Gastroesophageal sphincter (tissue), 4 donors: ENCODE measurements around the gene ABLIM2. TPM values are rescaled to one million over a fixed set of nuclear protein-coding genes. Genes with fewer than 3 reads are reported as not detected.

Experiments used
- ATAC-seq: fragments of 150-250 bp; one replicate; pipeline ENCODE4 v1.9.1; 2016; ENCODE audit warnings: mild to moderate bottlenecking, moderate library complexity
- H3K27ac ChIP-seq, 4 donors: fragments of 200-600 bp; sonication (generic) in 3 of 4; 1 replicate in 3 of 4; 2 replicates in 1 of 4; pipeline ENCODE4 v1.5.1; 2016 to 2019
- H3K27me3 ChIP-seq: fragments of 200-600 bp; sonication (generic); one replicate; pipeline ENCODE4 v1.5.1; 2019
- H3K36me3 ChIP-seq, 2 donors: fragments of 200-600 bp; sonication (generic); one replicate each; pipeline ENCODE4 v1.5.1; 2019; ENCODE audit warnings: control low read depth in 1 of 2
- H3K4me1 ChIP-seq, 3 donors: fragments of 200-600 bp; sonication (generic); 1 replicate in 2 of 3; 2 replicates in 1 of 3; pipeline ENCODE4 v1.5.1; 2016 to 2019; ENCODE audit warnings: control low read depth in 2 of 3
- H3K4me3 ChIP-seq, 2 donors: fragments of 200-600 bp; sonication (generic); one replicate each; pipeline ENCODE4 v1.5.1; 2019; ENCODE audit warnings: mild to moderate bottlenecking in 1 of 2, moderate library complexity in 1 of 2
- H3K9me3 ChIP-seq, 3 donors: fragments of 200-600 bp; sonication (generic); one replicate each; pipeline ENCODE4 v1.5.1; 2017 to 2019; ENCODE audit warnings: control low read depth in 2 of 3
- CTCF ChIP-seq, 4 experiments: fragments of 200-600 bp in 2 of 4; fragments of 450-650 bp in 2 of 4; sonication (generic) in 1 of 4; IDR thresholded peaks; one replicate each; pipeline ENCODE4 v1.5.1; 2017 to 2019; ENCODE audit warnings: antibody characterized with exemption in 4 of 4, mild to moderate bottlenecking in 2 of 4, moderate library complexity in 2 of 4
- EP300 ChIP-seq: sonication (generic); formaldehyde crosslinking; IDR thresholded peaks from one replicate; pipeline ENCODE4 v1.6.1; 2017; ENCODE audit warnings: antibody characterized with exemption, mild to moderate bottlenecking
- POLR2A ChIP-seq, 2 donors: fragments of 450-650 bp; IDR thresholded peaks; one replicate each; pipeline ENCODE4 v1.6.1; 2017; ENCODE audit warnings: antibody characterized with exemption in 2 of 2, mild to moderate bottlenecking in 2 of 2, moderate library complexity in 1 of 2
- POLR2AphosphoS5 ChIP-seq: sonication (generic); formaldehyde crosslinking; IDR thresholded peaks from one replicate; pipeline ENCODE4 v1.6.1; 2017; ENCODE audit warnings: antibody characterized with exemption
- WGBS, 2 donors: methylation state at CpG; one replicate each; pipeline ENCODE4 v1.1.5; 2018; ENCODE audit warnings: low coverage in 1 of 2; 5-methylcytosine and 5-hydroxymethylcytosine counted together
- total RNA-seq, 4 donors: library from RNA; depleted of rRNA; stranded (reverse); fragments of >200 nt; gene quantifications; one replicate each; pipeline ENCODE4 v1.1.0, GENCODE V29; 2016

ABLIM2 gene
- total RNA-seq, 4 donors from 2014 or later = 5.0 to 13.5 (median 8.0) TPM

- no peaks in the 10 kb centered on the region for H3K27me3 ChIP-seq
- no peaks in the 10 kb centered on the region for H3K9me3 ChIP-seq
- peaks cover 0 to 12% (median 0%) of the 10 kb centered on the region in 3 donors for H3K4me1 ChIP-seq
- 59 to 97% methylated on average over 3 of the region's 10 CpGs for WGBS, 2 donors
- no peak overlapping the region for H3K27ac ChIP-seq
- peaks cover 0 to 5% of the 10 kb centered on the region in 2 donors for H3K36me3 ChIP-seq
- peak; percentile 67 for ATAC-seq
- no peak for TF ChIP-seq POLR2A (IDR thresholded peaks at IDR 0.05)
- no peak for TF ChIP-seq POLR2AphosphoS5
- TF ChIP-seq CTCF (IDR thresholded peaks at IDR 0.05) = peak in 3 of 4 experiments; percentile 80 to 91 (median 86)
- TF ChIP-seq EP300 = no peak
- H3K4me3 ChIP-seq = no peak overlapping the region
These were observed 171.2 kb downstream of the ABLIM2 start for GRCh38 chr4:7987148-7987989.

GRCh38 chr4:7985891-7986441 lies 172.6 kb downstream of the ABLIM2 start:
- peak overlapping the region in 1 of 4 donors; percentile 13 for H3K27ac ChIP-seq
- H3K27me3 ChIP-seq = no peaks in the 10 kb centered on the region
- 39 to 51% methylated on average over 5 to 12 of the region's 21 CpGs for WGBS, 2 donors
- no peaks in the 10 kb centered on the region for H3K36me3 ChIP-seq
- H3K4me1 ChIP-seq = peaks cover 0 to 12% (median 0%) of the 10 kb centered on the region in 3 donors
- ATAC-seq = no peak
- H3K4me3 ChIP-seq = no peak overlapping the region
- TF ChIP-seq CTCF (IDR thresholded peaks at IDR 0.05) = no peak
- TF ChIP-seq EP300 = no peak
- no peak for TF ChIP-seq POLR2AphosphoS5
- no peak for TF ChIP-seq POLR2A (IDR thresholded peaks at IDR 0.05)
- H3K9me3 ChIP-seq = no peaks in the 10 kb centered on the region

- TF ChIP-seq CTCF (IDR thresholded peaks at IDR 0.05) (no peak), POLR2AphosphoS5 (no peak), POLR2A (IDR thresholded peaks at IDR 0.05) (no peak), EP300 (no peak)
These were observed 173.5 kb downstream of the ABLIM2 start for GRCh38 chr4:7985072-7985471.

GRCh38 chr4:7984286-7984925 lies 174.2 kb downstream of the ABLIM2 start:
- Histone ChIP-seq H3K27me3 (no peaks in the 10 kb centered on the region), H3K27ac (no peak overlapping the region), H3K36me3 (no peaks in the 10 kb centered on the region), H3K4me1 (peaks cover 0 to 12% (median 0%) of the 10 kb centered on the region in 3 donors), H3K4me3 (no peak overlapping the region), H3K9me3 (no peaks in the 10 kb centered on the region)
- TF ChIP-seq POLR2A (IDR thresholded peaks at IDR 0.05) = no peak
- no peak for TF ChIP-seq CTCF (IDR thresholded peaks at IDR 0.05)
- ATAC-seq = no peak
- WGBS, 2 donors = 93% methylated on average over 2 of the region's 31 CpGs; no CpG with 5 or more reads in 1 of the 2 donors

More at GRCh38 chr4:7985072-7985471, 173.5 kb downstream of the ABLIM2 start:
- WGBS, 2 donors = 89 to 100% methylated on average over 1 to 5 of the region's 12 CpGs
- no peak for ATAC-seq
- H3K4me3 ChIP-seq = no peak overlapping the region
- no peak overlapping the region for H3K27ac ChIP-seq
- peaks cover 0 to 12% (median 0%) of the 10 kb centered on the region in 3 donors for H3K4me1 ChIP-seq
- no peaks in the 10 kb centered on the region for H3K9me3 ChIP-seq
- H3K36me3 ChIP-seq = no peaks in the 10 kb centered on the region
- H3K27me3 ChIP-seq = no peaks in the 10 kb centered on the region
